NCI-H1417 treated with DMSO at 0.1 percent for 48 hours (cell line): ENCODE data around the gene MPRIP.
"Not testable (repeated sequence)": the region's sequence is repeated elsewhere in the genome, so short reads cannot be mapped to it uniquely, and the experiment has no call there.

Source experiments
- DNase-seq: peaks from one replicate; lab custom pipeline; 2025; lab: John Stamatoyannopoulos, UW

The MPRIP gene

DNA sequence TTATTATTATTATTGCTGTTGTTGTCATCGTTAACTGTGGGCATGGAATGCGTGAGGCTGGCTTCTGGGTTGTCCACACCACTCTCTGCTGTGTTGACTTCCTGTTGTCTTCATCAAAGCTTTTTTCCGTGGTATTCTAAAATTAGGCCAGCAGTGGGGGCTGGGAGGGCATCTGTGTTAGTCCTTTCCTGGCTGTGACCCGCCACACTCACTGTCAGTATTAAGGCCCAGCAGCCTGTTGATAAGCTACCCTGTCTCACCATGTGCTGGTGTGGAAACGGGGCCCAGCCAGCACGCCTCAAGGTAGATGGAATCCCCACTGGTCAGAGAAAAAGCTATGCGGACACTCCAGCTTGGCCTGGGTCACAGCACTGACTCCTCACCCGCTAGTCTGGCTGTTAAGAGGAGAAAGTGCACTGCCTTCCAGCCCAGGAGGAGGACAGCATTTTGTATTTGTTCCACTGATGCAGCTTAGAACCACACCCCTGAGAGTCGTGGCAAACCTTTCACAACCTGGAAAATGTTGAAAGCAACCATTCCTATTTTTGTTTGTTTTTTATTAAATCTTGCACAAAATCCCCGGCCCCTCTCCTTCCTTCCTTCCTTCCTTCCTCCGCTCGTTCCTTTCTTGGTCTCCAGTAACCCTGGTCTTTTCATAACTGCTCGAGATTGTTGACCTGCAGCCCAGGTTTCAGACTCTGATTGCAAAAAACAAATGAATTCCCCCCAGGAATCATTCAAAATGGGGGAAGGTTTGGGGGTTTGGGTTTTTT is 142.9 kb downstream of the MPRIP start:
- not testable (repeated sequence) for DNase-seq

- no peak for DNase-seq
These were observed 143.8 kb downstream of the MPRIP start for GRCh38 chr17:17186051-17186450.

- DNase-seq, result no peak
These were observed 144.6 kb downstream of the MPRIP start for GRCh38 chr17:17186551-17187505.

DNA sequence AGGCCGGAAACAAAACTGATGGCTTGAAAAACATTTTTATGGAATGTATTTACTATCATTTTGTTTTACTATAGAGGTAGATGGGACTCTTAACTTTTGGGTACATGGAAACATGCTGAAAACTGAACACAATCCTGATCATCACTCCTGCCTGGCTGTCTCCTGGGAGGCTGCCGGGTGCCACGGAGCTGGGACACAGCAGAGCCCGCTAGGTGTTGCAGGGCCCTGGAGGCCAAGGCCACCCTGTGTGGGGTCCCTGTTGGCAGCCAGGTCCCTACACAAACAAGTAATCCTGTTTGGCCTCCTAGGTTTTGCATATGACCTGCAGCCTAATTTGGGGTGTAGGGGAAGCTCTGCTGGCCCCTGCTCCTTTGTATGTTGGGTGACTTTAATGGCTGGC is 146.3 kb downstream of the MPRIP start:
- no peak for DNase-seq

- DNase-seq, result no peak
These were observed 147.3 kb downstream of the MPRIP start for GRCh38 chr17:17189559-17189958.

DNA sequence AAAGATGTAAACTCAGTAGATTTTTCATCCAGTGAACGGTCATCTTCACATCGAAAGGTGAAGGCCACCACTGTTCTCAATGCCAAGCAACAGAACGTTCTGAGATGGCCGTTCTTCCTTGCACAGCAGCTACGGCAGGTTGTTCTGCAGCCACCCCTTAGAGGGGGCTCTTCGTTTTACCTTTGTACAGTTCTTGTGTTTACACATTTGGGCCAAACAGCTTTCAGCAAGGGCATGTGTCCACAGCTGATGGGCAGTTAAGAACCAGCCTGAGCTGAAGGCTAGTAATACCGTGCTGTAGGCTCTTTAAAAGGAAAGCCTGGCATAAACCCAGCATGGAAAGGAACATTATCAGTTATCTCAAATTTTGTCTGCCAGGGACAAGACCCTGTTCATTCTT is 147.9 kb downstream of the MPRIP start:
- no peak for DNase-seq

DNA sequence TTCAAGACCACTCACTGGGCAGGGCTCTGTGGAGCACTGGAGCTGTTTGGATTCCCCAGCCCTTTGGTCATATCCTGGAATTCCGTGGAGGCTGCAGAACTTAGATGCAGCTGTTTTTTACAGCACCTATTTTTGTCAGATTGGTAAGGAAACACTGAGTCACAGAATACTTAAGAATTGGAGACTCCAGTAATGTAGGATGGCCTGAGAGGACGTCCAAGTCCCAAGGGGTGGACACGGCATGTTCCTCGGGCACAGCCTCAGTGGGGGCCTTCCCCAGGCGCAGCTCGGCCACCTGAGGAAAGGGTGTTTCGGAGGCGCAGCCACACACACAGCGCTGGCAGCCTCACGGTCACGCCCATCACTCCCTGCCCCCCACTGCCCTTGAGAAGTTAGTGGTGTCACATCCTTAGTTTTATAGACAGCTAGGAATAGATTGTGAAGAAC is 149.1 kb downstream of the MPRIP start:
- DNase-seq, result no peak

DNA sequence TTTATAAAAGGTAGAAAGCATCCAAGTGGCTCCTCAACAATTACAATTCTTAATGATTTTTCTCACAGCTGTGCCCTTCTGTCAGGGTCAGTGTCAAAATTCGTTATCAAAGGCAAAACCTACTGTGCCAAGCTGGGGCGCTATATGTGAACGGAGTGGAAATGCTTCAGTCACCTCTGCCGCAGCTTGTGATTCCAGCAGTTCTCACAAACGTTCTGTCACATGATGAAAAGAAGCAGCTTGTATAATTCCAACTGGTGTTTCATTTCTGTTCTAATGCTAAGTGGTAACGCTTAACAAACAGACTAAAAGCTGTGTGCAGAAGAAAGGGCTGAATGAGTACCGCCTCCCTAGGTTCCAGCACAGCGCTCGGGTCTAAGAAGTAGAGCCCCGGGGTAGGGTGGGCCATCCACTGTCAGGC is 149.7 kb downstream of the MPRIP start:
- no peak for DNase-seq

DNA sequence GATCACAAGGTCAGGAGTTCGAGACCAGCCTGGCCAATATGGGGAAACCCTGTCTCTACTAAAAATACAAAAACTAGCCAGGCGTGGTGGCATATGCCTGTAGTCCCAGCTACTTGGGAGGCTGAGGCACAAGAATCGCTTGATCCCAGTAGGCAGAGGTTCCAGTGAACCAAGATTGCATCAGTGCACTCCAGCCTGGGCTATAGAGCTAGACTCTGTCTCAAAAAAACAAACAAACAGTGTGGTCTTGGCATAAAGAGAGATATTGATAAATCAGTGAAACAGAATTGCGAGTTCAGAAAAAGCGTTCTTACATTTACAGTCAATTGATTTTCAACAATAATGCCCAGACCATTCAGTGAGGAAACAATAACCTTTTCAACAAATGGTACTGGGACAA is 153.2 kb downstream of the MPRIP start:
- not testable (repeated sequence) for DNase-seq

DNA sequence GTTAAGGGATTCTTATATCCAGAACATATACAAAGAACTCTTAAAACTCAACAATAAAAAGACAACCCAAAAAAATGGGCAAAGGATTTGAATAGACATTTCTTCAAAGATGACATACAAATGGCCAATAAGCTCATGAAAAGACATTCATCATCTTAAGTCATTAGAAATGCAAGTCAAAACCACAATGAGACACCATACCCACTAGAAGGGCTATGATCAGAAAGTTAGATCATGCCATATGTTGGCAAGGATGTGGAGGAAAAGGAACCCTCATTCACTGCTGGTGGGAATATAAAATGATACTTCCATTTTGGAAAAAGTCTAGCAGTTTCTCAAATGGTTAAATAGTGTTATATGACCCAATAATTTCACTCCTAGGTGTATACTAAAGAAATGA is 154.5 kb downstream of the MPRIP start:
- no peak for DNase-seq

DNA sequence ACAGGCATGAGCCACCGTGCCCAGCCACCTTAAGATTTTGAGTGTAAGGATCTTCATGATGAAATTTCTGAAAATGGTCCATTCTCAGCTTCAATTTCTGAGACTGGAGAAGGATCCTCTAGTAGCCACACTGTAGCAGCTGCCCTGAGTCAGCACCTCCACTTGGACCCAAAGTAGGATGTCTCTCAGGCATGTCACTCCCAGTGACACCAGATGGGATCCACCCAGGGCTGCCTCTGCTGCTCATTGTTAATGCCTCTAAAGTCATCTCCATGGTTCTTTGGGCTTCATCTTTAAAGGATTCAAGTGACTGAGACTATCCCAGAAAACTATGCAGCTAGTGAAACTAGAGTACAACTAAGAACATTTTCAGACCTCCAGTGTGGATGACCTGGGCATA is 156.0 kb downstream of the MPRIP start:
- no peak for DNase-seq

- no peak for DNase-seq
These were observed 158.1 kb downstream of the MPRIP start for GRCh38 chr17:17200311-17200710.

- no peak for DNase-seq
These were observed 158.6 kb downstream of the MPRIP start for GRCh38 chr17:17200831-17201230.

GRCh38 chr17:17201271-17201670 is 159.0 kb downstream of the MPRIP start:
- no peak for DNase-seq

GRCh38 chr17:17201907-17202306 is 159.7 kb downstream of the MPRIP start:
- DNase-seq, result no peak

GRCh38 chr17:17203173-17203730 is 161.0 kb downstream of the MPRIP start:
- no peak for DNase-seq

DNA sequence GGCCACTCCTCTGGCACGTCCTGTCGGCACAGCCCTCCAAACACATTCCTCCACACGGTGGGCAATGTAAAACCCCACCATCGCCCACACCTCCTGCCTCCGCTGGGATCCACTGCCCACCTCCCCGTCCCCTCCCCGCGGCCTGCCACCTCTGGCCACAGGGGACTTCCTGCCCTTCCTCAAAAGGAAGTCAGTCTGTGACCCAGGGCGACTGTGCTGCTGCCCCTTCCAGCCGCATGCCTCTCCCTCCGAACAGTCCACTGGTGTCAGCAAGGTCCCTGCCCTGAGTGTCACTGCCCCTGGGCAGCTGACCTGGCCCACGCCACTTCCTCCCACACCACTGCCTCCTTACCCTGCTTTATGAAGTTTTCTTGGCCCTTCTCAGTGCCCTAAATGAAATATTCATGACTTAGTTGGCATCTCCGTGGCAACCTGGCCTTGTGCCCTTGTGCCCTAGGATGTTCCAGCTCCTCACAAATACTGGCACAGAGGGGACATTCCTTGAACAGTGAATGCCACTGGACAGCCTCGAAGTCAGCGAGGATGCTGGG is 161.9 kb downstream of the MPRIP start:
- DNase-seq, result no peak

GRCh38 chr17:17204635-17205231 is 162.5 kb downstream of the MPRIP start:
- no peak for DNase-seq

DNA sequence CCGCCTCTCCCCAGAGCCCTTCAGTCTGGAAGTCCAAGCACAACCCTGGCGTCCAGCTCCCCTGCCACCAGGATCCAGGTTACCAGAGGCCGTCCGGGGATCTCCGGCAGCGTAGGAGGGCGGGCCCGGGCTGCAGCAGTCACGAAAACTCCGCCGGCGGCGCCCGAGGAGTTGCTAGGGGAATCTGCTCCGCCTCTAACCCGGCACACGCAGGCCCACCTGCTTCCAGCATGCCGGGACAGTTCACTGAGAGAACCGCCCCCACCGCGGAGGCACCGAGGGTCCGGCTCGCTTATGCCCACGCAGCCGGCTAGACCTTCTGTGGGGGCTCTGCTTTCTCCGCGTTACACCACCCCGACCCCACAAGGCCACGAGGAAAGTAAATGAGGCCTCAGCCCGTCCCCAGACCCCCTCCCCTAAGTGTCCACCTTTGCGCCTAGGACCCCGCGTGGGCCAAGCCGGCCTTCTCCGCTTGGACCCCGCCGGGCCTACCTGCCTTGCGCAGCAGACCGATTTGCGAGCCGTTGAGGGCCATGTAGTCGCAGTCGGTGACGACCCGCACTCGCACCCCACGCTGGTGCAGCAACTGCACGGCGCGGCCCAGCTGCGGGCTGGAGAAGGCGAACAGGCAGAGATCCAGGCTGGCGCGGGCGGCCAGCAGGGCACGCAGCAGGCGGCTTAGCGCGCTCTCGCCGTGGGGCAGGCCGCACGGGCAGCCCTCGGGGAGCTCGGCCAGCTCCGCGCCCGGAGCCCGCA is 163.3 kb downstream of the MPRIP start:
- no peak for DNase-seq

GRCh38 chr17:17206124-17206912 is 164.1 kb downstream of the MPRIP start, which contains the start of gene PLD6:
PLD6 (minus strand) TSS chr17:17206333; CDS start chr17:17206286, 47 bp downstream.
- peak; percentile 58 for DNase-seq
